K562 (cell line): ENCODE data around the gene YIPF1.

ENCODE experiments used
- ESRRA ChIP-seq: fragments of 450-650 bp; IDR thresholded peaks from 2 replicates; pipeline ENCODE4 v1.6.1; 2014; ENCODE audit warnings: low read depth, mild to moderate bottlenecking, moderate library complexity, borderline replicate concordance
- NR4A1 ChIP-seq, 2 experiments: fragments of 250-450 bp in 1 of 2; fragments of 450-650 bp in 1 of 2; sonication (Bioruptor Pico) in 1 of 2; IDR thresholded peaks; 2 replicates each; pipeline versions ENCODE4 v1.4.0 to v1.6.1; 2016 to 2020; ENCODE audit warnings: mild to moderate bottlenecking in 2 of 2, missing compliant biosample characterization in 1 of 2, missing genetic modification characterization in 1 of 2, moderate library complexity in 1 of 2

GRCh38 chr1:53860967-53861411 is 28.6 kb downstream of the YIPF1 start:
- no peak for TF ChIP-seq ESRRA
- no peak for TF ChIP-seq NR4A1 (CRISPR knock-in tag; IDR thresholded peaks at IDR 0.05)
- no peak for TF ChIP-seq NR4A1 (tag; IDR thresholded peaks at IDR 0.05)
